Tibial nerve (tissue), 4 donors: Measurements from ENCODE around the gene MPEG1. TPM values are rescaled to one million over a fixed set of nuclear protein-coding genes. Genes with fewer than 3 reads are reported as not detected.

ENCODE experiments used
- DNase-seq, 2 donors: peaks; one replicate each; pipeline ENCODE4 v3.0.0-alpha.2; 2019; ENCODE audit warnings: low spot score in 2 of 2
- H3K27ac ChIP-seq, 4 donors: fragments of 200-600 bp; sonication (generic) in 3 of 4; one replicate each; pipeline ENCODE4 v1.5.1; 2017 to 2019; ENCODE audit warnings: mild to moderate bottlenecking in 1 of 4
- H3K27me3 ChIP-seq, 2 donors: fragments of 200-600 bp; sonication (generic) in 1 of 2; one replicate each; pipeline versions ENCODE4 v1.5.1 to v1.6.0; 2017 to 2019
- H3K36me3 ChIP-seq, 3 donors: fragments of 200-600 bp; sonication (generic); one replicate each; pipeline ENCODE4 v1.5.1; 2018 to 2019
- H3K4me1 ChIP-seq, 4 donors: fragments of 200-600 bp; sonication (generic) in 3 of 4; one replicate each; pipeline ENCODE4 v1.5.1; 2017 to 2019
- H3K4me3 ChIP-seq, 4 donors: fragments of 200-600 bp; sonication (generic) in 3 of 4; one replicate each; pipeline ENCODE4 v1.5.1; 2017 to 2019; ENCODE audit warnings: mild to moderate bottlenecking in 1 of 4, moderate library complexity in 1 of 4
- H3K9me3 ChIP-seq, 4 donors: fragments of 200-600 bp; sonication (generic) in 3 of 4; one replicate each; pipeline ENCODE4 v1.5.1; 2017 to 2019
- EP300 ChIP-seq, 2 donors: sonication (generic); formaldehyde crosslinking; IDR thresholded peaks; one replicate each; pipeline ENCODE4 v1.6.1; 2017; ENCODE audit warnings: antibody characterized with exemption in 2 of 2, mild to moderate bottlenecking in 1 of 2
- POLR2A ChIP-seq, 2 donors: fragments of 450-650 bp; IDR thresholded peaks; one replicate each; pipeline ENCODE4 v1.6.1; 2017; ENCODE audit warnings: antibody characterized with exemption in 2 of 2, mild to moderate bottlenecking in 2 of 2, moderate library complexity in 2 of 2
- WGBS, 2 donors: methylation state at CpG; one replicate each; pipeline ENCODE4 v1.1.5; 2018; 5-methylcytosine and 5-hydroxymethylcytosine counted together
- total RNA-seq, 4 donors: library from RNA; depleted of rRNA; stranded (reverse); fragments of >200 nt; gene quantifications; one replicate each; pipeline ENCODE4 v1.1.0, GENCODE V29; 2016
- TF ChIP-seq, protein P1 (sequence below), 5 experiments: fragments of 200-600 bp in 3 of 5; fragments of 450-650 bp in 2 of 5; sonication (generic) in 3 of 5; IDR thresholded peaks; one replicate each; pipeline ENCODE4 v1.5.1; 2016 to 2019; ENCODE audit warnings: antibody characterized with exemption in 5 of 5, mild to moderate bottlenecking in 3 of 5, moderate library complexity in 2 of 5

Gene MPEG1
- total RNA-seq, 4 donors from 2014 or later: 7.0 to 12.3 (median 9.6) TPM

DNA sequence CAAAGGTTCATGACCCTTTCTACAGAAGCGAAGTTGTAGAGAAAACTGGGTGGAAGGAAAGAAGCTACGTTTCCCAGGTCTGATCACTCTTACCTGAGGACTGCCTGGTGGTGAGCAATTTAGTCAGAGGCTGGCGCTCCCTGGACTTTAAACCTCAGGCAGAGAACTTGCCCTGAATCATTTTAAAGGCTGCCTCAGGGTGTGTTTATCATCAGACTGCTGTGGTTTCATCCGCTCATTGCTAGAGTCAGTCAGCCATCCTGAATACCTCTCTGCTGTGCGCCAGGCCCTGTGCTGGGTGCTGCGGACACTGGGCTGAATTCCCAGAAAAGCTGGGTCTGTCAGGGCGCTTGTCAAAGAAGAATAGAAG is 38.1 kb downstream of the MPEG1 start:
- H3K4me1 ChIP-seq: peaks cover 0 to 66% (median 29%) of the 10 kb centered on the region in 4 donors
- no peaks in the 10 kb centered on the region for H3K9me3 ChIP-seq
- 32 to 38% methylated on average over 7 of the region's 7 CpGs for WGBS, 2 donors
- H3K27ac ChIP-seq: peak overlapping the region; percentile 67 to 91 (median 84)
- DNase-seq: no peak
- peak overlapping the region in 3 of 4 donors; percentile 1 to 91 (median 78) for H3K4me3 ChIP-seq
- no peaks in the 10 kb centered on the region for H3K27me3 ChIP-seq
- TF ChIP-seq POLR2A (IDR thresholded peaks at IDR 0.05) (no peak), EP300 (IDR thresholded peaks at IDR 0.05) (no peak)
- TF ChIP-seq, protein P1, sequence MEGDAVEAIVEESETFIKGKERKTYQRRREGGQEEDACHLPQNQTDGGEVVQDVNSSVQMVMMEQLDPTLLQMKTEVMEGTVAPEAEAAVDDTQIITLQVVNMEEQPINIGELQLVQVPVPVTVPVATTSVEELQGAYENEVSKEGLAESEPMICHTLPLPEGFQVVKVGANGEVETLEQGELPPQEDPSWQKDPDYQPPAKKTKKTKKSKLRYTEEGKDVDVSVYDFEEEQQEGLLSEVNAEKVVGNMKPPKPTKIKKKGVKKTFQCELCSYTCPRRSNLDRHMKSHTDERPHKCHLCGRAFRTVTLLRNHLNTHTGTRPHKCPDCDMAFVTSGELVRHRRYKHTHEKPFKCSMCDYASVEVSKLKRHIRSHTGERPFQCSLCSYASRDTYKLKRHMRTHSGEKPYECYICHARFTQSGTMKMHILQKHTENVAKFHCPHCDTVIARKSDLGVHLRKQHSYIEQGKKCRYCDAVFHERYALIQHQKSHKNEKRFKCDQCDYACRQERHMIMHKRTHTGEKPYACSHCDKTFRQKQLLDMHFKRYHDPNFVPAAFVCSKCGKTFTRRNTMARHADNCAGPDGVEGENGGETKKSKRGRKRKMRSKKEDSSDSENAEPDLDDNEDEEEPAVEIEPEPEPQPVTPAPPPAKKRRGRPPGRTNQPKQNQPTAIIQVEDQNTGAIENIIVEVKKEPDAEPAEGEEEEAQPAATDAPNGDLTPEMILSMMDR (IDR thresholded peaks at IDR 0.05): no peak
- H3K36me3 ChIP-seq: no peaks in the 10 kb centered on the region

DNA sequence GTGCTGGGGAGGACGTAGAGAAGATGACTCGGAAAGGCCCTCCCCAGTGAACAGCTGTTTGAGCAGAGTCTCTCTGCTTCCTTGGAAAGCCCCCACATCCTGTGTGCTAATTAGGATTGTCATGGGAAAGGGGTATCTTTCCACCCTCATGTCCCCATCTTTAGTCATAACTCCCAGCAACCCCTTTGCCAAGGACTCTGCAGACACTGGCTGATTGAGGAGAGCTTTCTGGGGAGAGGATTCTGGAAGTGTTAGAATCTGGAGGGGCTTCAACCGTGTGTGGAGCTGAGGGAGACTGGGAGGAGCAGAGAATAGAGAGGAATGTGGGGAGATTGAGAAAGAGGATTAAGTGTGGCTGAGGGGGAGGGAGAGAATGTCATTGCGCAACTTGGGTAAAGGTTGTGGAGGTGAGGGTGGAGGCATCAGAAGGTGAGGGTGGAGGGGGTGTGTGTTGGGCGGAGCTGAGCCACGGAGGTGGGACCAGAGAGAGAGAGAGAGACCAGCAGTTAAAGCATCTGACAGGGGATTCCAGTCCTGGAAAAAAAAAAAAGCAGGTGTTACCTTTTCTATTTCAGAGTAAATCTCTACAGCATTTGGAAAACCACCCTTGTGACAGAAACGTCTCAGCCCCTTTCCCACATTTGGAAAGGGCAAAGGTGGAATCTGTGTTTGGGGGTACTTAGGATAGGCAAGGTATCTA is 38.6 kb downstream of the MPEG1 start:
- no peaks in the 10 kb centered on the region for H3K27me3 ChIP-seq
- peak overlapping the region; percentile 50 to 91 (median 73) for H3K4me3 ChIP-seq
- TF ChIP-seq EP300 (IDR thresholded peaks at IDR 0.05) (no peak), POLR2A (IDR thresholded peaks at IDR 0.05) (no peak)
- TF ChIP-seq, protein P1 (IDR thresholded peaks at IDR 0.05): no peak
- no peaks in the 10 kb centered on the region for H3K36me3 ChIP-seq
- H3K4me1 ChIP-seq: peaks cover 0 to 61% (median 27%) of the 10 kb centered on the region in 4 donors
- 20 to 38% methylated on average over 6 to 7 of the region's 7 CpGs for WGBS, 2 donors
- H3K9me3 ChIP-seq: no peaks in the 10 kb centered on the region
- no peak for DNase-seq
- peak overlapping the region; percentile 67 to 91 (median 84) for H3K27ac ChIP-seq

DNA sequence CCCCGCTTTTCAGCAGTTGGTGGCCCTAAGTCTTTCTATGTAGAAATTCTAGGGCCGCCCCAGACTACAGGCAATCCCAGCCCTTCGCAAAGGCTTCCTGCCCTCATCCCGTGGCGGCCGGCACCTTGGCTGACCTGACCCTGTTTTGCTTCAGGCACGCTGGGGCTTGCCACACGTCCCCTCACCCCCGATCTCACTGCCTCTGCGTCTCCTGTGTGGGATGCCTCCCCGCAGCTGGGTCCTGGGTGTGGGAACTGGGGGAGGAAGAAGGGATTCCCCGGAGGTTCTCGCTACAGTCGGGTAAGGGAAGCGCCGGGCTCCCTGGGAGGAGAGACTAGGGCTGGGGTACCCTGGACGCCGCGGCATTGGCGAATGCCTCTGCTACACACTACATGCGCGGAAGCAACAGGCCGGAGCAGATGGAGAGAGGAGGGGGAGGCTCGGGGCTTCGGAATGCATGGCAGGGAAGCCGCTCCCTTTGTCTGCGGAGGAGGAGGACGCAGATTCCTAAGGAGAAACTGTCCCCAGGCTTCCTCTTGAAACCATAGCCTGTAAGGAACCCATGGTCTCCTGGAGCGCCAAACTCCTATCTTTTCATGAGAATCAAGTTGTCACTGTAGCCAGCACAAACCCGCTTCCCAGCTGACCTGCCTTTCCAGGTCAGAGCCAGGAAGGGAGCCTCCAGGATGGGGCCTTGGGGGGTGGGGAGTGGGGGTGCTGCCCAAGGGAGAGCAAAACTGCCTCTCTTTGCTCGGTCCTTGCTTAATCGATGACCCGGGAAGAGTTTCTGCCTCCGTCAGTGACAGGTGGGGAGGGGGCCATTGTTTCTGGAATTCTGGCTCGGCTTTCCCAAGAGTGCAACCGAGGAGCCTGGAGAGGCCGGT is 39.4 kb downstream of the MPEG1 start:
- Histone ChIP-seq H3K4me1 (peaks cover 0 to 53% (median 25%) of the 10 kb centered on the region in 4 donors), H3K9me3 (no peaks in the 10 kb centered on the region), H3K4me3 (peak overlapping the region; percentile 50 to 91 (median 73)), H3K27me3 (no peaks in the 10 kb centered on the region), H3K36me3 (no peaks in the 10 kb centered on the region), H3K27ac (peak overlapping the region; percentile 67 to 91 (median 84))
- no peak for DNase-seq
- WGBS, 2 donors: 4 to 6% methylated on average over 37 of the region's 37 CpGs
- TF ChIP-seq EP300 (IDR thresholded peaks at IDR 0.05) (no peak), POLR2A (IDR thresholded peaks at IDR 0.05) (no peak)
- TF ChIP-seq, protein P1 (IDR thresholded peaks at IDR 0.05): no peak

DNA sequence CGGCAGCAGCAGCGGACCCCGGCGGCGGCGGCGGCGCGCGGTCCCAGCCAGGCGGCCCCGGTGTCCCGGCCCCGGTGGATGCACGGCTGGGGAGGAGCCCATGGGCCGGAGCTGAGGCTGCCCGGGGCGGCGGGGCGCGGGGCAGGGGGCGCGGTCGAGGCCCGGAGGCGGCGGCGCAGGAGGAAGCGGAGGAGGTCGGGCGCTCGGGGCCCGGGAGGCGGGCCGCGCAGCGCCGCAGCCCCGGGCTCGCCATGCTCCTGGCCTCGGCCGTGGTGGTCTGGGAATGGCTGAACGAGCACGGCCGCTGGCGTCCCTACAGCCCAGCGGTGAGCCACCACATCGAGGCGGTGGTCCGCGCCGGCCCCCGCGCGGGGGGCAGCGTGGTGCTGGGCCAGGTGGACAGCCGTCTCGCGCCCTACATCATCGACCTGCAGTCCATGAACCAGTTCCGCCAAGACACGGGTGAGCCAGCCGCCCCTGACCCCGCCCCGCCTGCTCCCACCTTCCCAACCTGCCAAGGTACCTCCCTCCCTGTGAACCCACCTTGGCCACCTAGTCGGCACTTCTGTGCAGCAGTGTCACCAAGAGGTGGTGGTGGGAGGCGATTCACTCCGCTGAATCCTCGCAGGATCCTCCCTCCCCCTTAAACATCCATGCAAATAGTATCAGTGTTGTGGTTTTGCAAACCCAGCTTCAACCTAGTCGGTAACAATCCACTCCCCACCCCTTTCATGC is 40.2 kb downstream of the MPEG1 start:
- 2% methylated on average over 5 to 48 of the region's 70 CpGs for WGBS, 2 donors
- Histone ChIP-seq H3K27me3 (no peaks in the 10 kb centered on the region), H3K9me3 (no peaks in the 10 kb centered on the region), H3K4me1 (peaks cover 0 to 45% (median 21%) of the 10 kb centered on the region in 4 donors), H3K36me3 (no peaks in the 10 kb centered on the region), H3K27ac (peak overlapping the region; percentile 77 to 91 (median 84)), H3K4me3 (peak overlapping the region; percentile 50 to 91 (median 73))
- TF ChIP-seq POLR2A (IDR thresholded peaks at IDR 0.05): no peak
- no peak for TF ChIP-seq EP300 (IDR thresholded peaks at IDR 0.05)
- TF ChIP-seq, protein P1 (IDR thresholded peaks at IDR 0.05): no peak
- no peak for DNase-seq
